AG04449 (cell line): Measurements from ENCODE around the gene KIF5C.

Source experiments
- CTCF ChIA-PET: fragments of 350-600 bp; formaldehyde crosslinking; extraction: SDS; loops from one replicate; lab custom pipeline; 2021; ENCODE audit warnings: antibody characterized with exemption; lab: Yijun Ruan, JAX
- POLR2A ChIA-PET: fragments of 400-600, 350-600 bp; formaldehyde crosslinking; extraction: SDS; loops from one replicate; lab custom pipeline; 2020; ENCODE audit warnings: antibody characterized with exemption, inconsistent platforms; lab: Yijun Ruan, JAX
- DNase-seq: peaks from one replicate; pipeline ENCODE4 v3.0.0-alpha.2; 2010; ENCODE audit warnings: low read depth, low spot score
- H3K4me3 ChIP-seq: 2 replicates; pipeline ENCODE4 v1.5.1; 2011; ENCODE audit warnings: low read depth, mild to moderate bottlenecking, control low read depth, low read length
- CTCF ChIP-seq: IDR thresholded peaks from one replicate; pipeline ENCODE4 v1.5.1; 2011; ENCODE audit warnings: mild to moderate bottlenecking, moderate library complexity, low read length, control low read depth, inconsistent platforms; ENCODE audit not compliant: insufficient read depth; ENCODE audit errors: missing control alignments

KIF5C gene

GRCh38 chr2:149028891-149029290, 153.9 kb downstream of the KIF5C start:
- no peak for TF ChIP-seq CTCF
- DNase-seq: no peak
- H3K4me3 ChIP-seq: no peak overlapping the region
- ChIA-PET CTCF (interaction anchor here (1.1 to 8.7 kb wide), 5 partner anchors 10 to 534 kb away, joined by 3 to 67 read pairs (median 7); partner anchors contain the start of gene LYPD6B), POLR2A (no interaction called here)

GRCh38 chr2:149029307-149029965, 154.4 kb downstream of the KIF5C start:
- CTCF ChIA-PET: interaction anchor here (1.1 to 8.7 kb wide), 4 partner anchors 9 to 532 kb away, joined by 3 to 67 read pairs (median 9); partner anchors contain the start of gene LYPD6B
- H3K4me3 ChIP-seq: no peak overlapping the region
- TF ChIP-seq CTCF: no peak
- POLR2A ChIA-PET: no interaction called here
- DNase-seq: no peak

GRCh38 chr2:149031396-149031795, 156.4 kb downstream of the KIF5C start:
- no peak for TF ChIP-seq CTCF
- no peak for DNase-seq
- ChIA-PET CTCF (interaction anchor here (1.3 to 8.7 kb wide), 3 partner anchors 9 to 530 kb away, joined by 3 to 67 read pairs (median 11); no protein-coding TSS in a partner anchor), POLR2A (no interaction called here)
- H3K4me3 ChIP-seq: no peak overlapping the region

- CTCF ChIA-PET: interaction anchor here (0.6 to 1.5 kb wide), 3 partner anchors 8 to 16 kb away, joined by 3 to 4 read pairs (median 3); no protein-coding TSS in a partner anchor
These were observed 158.7 kb downstream of the KIF5C start for GRCh38 chr2:149033716-149034115.

GRCh38 chr2:149034406-149034805, 159.4 kb downstream of the KIF5C start:
- ChIA-PET CTCF (interaction anchor here (1.5 kb wide), 2 partner anchors 9 to 15 kb away, joined by 3 to 4 read pairs; no protein-coding TSS in a partner anchor), POLR2A (no interaction called here)
- H3K4me3 ChIP-seq: no peak overlapping the region
- TF ChIP-seq CTCF: no peak
- no peak for DNase-seq

More at GRCh38 chr2:149033716-149034115, 158.7 kb downstream of the KIF5C start:
- no peak for TF ChIP-seq CTCF
- POLR2A ChIA-PET: no interaction called here
- DNase-seq: no peak
- H3K4me3 ChIP-seq: no peak overlapping the region

GRCh38 chr2:149036507-149037293, 161.7 kb downstream of the KIF5C start:
- no peak overlapping the region for H3K4me3 ChIP-seq
- no peak for TF ChIP-seq CTCF
- POLR2A ChIA-PET: no interaction called here
- CTCF ChIA-PET: interaction anchor here (1.5 to 5.2 kb wide), 2 partner anchors 19 to 527 kb away, joined by 4 to 37 read pairs; no protein-coding TSS in a partner anchor
- no peak for DNase-seq
